Fibroblast of the aortic adventitia (primary cell): ENCODE results near the gene PRDM10. TPM values are rescaled to one million over a fixed set of nuclear protein-coding genes. Genes with fewer than 3 reads are reported as not detected.

Experiments
- DNase-seq: peaks from one replicate; pipeline ENCODE4 v3.0.0-alpha.2; 2010; ENCODE audit warnings: low read depth
- H3K4me3 ChIP-seq: 2 replicates; pipeline ENCODE4 v1.5.1; 2011; ENCODE audit warnings: low read depth, mild to moderate bottlenecking, control low read depth, low read length, moderate library complexity
- total RNA-seq: library from RNA; depleted of rRNA; stranded (reverse); fragments of >200 nt; gene quantifications from 2 replicates; pipeline ENCODE4 v1.2.3, GENCODE V29; 2012; ENCODE audit warnings: low replicate concordance
- TF ChIP-seq, protein P1 (sequence below): IDR thresholded peaks from 2 replicates; pipeline ENCODE4 v1.5.1; 2011; ENCODE audit warnings: mild to moderate bottlenecking, low read length, control low read depth, inconsistent platforms; ENCODE audit not compliant: insufficient read depth

The PRDM10 gene
- total RNA-seq, 1 donor, result 8.0 TPM

DNA sequence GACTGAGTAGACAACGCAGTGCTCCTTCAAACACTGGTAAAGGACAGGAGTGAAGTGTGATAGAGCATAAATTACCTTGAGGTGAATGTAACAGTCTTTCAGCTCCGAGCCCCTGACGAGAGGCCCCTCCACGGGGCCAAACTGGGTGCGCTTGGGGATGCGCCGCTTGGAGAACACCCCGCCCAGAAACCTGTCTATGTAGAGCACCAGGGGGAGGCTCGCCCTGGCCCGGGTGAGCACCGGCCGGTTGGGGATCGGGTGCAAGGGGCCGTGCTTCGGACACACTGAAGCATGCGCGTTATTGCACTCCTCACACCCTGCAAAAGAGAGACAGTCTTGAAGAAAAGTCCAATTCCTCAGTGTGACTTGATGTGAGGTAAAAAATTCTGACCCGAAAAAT lies 57.9 kb downstream of the PRDM10 start:
- TF ChIP-seq, protein P1, sequence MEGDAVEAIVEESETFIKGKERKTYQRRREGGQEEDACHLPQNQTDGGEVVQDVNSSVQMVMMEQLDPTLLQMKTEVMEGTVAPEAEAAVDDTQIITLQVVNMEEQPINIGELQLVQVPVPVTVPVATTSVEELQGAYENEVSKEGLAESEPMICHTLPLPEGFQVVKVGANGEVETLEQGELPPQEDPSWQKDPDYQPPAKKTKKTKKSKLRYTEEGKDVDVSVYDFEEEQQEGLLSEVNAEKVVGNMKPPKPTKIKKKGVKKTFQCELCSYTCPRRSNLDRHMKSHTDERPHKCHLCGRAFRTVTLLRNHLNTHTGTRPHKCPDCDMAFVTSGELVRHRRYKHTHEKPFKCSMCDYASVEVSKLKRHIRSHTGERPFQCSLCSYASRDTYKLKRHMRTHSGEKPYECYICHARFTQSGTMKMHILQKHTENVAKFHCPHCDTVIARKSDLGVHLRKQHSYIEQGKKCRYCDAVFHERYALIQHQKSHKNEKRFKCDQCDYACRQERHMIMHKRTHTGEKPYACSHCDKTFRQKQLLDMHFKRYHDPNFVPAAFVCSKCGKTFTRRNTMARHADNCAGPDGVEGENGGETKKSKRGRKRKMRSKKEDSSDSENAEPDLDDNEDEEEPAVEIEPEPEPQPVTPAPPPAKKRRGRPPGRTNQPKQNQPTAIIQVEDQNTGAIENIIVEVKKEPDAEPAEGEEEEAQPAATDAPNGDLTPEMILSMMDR, result no peak
- no peak overlapping the region for H3K4me3 ChIP-seq
- DNase-seq, result no peak

DNA sequence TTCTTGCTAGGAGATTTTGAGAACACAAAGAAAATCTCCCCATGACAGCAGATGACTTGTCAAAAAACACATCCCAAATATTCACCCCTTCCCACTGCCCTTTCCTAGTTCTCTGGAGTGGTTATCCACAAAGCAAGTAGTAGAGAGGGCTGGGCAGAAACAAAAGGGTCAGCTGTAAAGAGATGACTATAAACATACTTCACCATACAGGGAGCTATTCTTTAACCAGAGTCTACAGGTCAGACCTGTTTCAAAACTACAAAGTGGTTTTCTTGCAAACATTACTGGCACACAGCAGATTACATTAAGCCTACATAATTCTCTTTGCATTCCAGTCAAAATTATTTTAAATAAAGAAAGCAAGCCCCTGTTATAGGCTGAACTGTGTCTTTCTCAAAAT lies 59.6 kb downstream of the PRDM10 start:
- TF ChIP-seq, protein P1, result no peak

DNA sequence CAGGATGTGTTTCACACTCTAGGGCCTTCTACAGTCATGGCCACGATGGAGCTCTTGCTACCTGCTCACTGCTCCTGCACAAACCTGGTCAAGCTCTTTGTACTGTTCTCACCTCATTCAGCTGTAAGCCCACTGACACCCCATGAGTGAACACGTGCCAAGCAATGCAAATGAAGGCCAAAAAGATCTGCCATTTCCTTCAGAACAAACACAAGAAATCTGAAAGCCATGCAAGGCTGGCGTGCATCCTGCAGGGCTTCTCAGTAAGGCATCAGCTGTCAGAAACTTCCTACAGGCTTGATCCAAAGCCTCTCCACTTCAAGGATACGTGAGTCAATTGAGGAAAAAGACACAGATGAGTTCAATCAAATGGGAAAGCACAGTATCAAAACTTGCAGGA lies 63.1 kb downstream of the PRDM10 start:
- DNase-seq, result no peak
- TF ChIP-seq, protein P1, result no peak

More for the DNA sequence above, 59.6 kb downstream of the PRDM10 start:
- no peak overlapping the region for H3K4me3 ChIP-seq
- DNase-seq, result no peak

DNA sequence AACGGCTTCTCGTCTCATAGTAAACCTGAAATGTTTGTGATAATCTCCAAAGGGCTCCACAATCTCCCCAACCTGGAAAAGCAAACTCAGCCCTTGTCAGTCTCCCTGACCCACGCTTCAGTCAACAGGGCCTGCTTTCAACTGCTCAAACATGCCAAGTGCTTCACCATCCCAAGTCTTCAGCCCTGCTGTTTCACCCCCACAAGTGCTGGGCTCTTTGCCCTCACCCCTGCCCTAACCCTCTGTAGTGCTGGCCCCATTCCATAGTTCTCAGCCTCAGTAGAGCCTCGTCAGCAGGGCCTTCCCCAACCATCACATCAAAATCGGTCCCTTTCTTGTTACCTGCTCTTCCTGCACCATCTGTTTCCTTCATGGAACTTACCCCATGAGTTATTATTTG lies 63.9 kb downstream of the PRDM10 start:
- no peak overlapping the region for H3K4me3 ChIP-seq
- no peak for DNase-seq
- TF ChIP-seq, protein P1, result no peak

More for the DNA sequence above, 63.1 kb downstream of the PRDM10 start:
- no peak overlapping the region for H3K4me3 ChIP-seq

DNA sequence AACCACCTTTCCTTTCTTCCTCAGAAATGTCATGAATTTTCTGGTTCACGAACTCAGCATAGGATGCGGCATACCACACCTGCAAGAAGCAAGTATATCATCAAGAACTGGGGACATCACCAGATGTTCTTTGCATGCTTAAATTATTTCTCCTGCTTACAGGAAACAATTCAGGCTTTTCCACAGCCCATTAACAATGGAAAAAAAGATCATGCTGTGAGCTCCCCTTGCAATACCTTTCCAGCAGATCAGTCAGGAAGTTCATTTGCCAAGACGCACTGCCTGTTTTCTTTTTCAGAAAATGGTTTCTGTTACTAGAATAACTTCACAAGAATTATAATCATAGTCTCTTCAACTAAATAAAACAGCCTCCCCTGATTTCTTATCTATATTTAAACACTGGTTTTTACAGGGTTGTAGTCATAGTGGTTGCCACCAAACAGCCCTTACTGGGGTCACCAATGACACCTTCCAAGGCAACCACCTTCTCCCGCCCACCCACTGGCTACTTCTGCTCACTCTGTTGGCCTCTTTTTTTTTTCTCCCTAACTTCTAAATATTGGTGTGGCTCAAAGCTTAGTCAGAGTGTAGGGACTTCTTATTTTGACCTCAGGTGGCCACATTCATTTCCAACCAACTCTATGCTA lies 64.9 kb downstream of the PRDM10 start:
- TF ChIP-seq, protein P1, result no peak
- no peak for DNase-seq
- no peak overlapping the region for H3K4me3 ChIP-seq

DNA sequence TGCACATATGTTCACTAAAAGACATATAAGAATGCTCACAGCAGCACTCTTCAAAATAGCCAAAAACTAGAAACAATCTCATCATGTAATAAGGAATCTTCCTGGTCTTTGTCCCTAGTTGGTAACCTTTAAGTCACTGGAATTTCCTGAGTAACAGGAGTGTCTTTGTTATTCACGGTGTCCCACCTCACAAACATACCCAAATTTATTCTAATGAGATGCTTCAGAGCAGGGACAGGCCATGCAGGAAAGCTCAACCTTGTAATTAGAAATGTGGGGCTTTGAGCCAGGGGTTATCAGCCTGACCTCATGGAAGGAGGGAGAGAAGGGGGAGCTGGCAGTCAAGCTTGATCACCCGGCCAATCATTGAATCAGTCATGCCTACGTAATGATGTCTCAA lies 66.9 kb downstream of the PRDM10 start:
- DNase-seq, result no peak
- no peak overlapping the region for H3K4me3 ChIP-seq
- TF ChIP-seq, protein P1, result no peak

DNA sequence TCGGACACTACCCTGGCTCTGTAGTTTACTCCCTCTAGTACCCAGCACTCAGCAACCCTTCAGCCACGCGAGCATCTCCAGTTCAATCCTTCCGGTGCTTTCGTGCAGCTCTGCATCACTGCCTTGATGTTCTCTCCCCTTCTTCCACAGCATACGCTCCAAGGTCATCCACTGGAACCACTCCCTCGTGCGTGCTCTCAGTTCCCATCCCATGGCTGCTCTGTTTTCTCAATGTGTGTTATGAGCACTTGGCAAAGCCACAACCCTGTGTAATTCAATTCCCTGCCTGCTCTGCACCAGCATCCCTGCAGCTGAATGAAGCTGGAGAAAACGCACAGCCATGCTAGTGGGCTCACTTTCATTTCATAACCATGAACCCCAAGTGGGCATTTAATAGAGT lies 68.7 kb downstream of the PRDM10 start:
- TF ChIP-seq, protein P1, result no peak
- H3K4me3 ChIP-seq, result no peak overlapping the region
- no peak for DNase-seq
